GM18951 (cell line): ENCODE measurements around the gene PRUNE2.
"Not testable (repeated sequence)": the region's sequence is repeated elsewhere in the genome, so short reads cannot be mapped to it uniquely, and the experiment has no call there.

Experiments used
- POLR2A ChIP-seq: IDR thresholded peaks from 4 replicates; pipeline ENCODE4 v1.6.1; 2011; ENCODE audit warnings: mild to moderate bottlenecking; ENCODE audit not compliant: insufficient read length, insufficient read depth; ENCODE audit errors: extremely low read depth
- in situ Hi-C: fragments of 300-500 bp; cut with MboI; formaldehyde crosslinking; loops from one replicate; pipeline ENCODE4 v1.12.0; 2022; ENCODE audit warnings: low sequenced_read_pairs, mixed read lengths, inconsistent platforms; ENCODE audit not compliant: unreplicated experiment

PRUNE2 gene

GRCh38 chr9:76784881-76785280, 121.0 kb downstream of the PRUNE2 start:
- in situ Hi-C loops = no loop called here
- TF ChIP-seq POLR2A = no peak

GRCh38 chr9:76772686-76773445, 133.0 kb downstream of the PRUNE2 start:
- in situ Hi-C loops = no loop called here
- TF ChIP-seq POLR2A = no peak

GRCh38 chr9:76766126-76766525, 139.8 kb downstream of the PRUNE2 start:
- TF ChIP-seq POLR2A = no peak

GRCh38 chr9:76764138-76764537, 141.8 kb downstream of the PRUNE2 start, which contains the start of gene PCA3:
TSS of gene PCA3 (plus strand) at chr9:76764438.
- no peak for TF ChIP-seq POLR2A

More at GRCh38 chr9:76766126-76766525, 139.8 kb downstream of the PRUNE2 start:
- in situ Hi-C loops = no loop called here

GRCh38 chr9:76761448-76761847, 144.5 kb downstream of the PRUNE2 start:
- in situ Hi-C loops = no loop called here
- TF ChIP-seq POLR2A = no peak

More at GRCh38 chr9:76764138-76764537, 141.8 kb downstream of the PRUNE2 start, which contains the start of gene PCA3:
- in situ Hi-C loops = no loop called here

- in situ Hi-C loops = no loop called here
- TF ChIP-seq POLR2A = no peak
Observed at GRCh38 chr9:76759732-76760131, 146.2 kb downstream of the PRUNE2 start.

GRCh38 chr9:76758476-76758875, 147.4 kb downstream of the PRUNE2 start:
- in situ Hi-C loops = no loop called here
- no peak for TF ChIP-seq POLR2A

GRCh38 chr9:76756941-76757673, 148.8 kb downstream of the PRUNE2 start:
- in situ Hi-C loops = no loop called here
- TF ChIP-seq POLR2A = no peak

GRCh38 chr9:76756268-76756640, 149.7 kb downstream of the PRUNE2 start:
- TF ChIP-seq POLR2A = no peak
- in situ Hi-C loops = no loop called here

- in situ Hi-C loops = no loop called here
- TF ChIP-seq POLR2A = no peak
Observed at GRCh38 chr9:76751001-76751400, 154.9 kb downstream of the PRUNE2 start.

- in situ Hi-C loops = no loop called here
- TF ChIP-seq POLR2A = no peak
Observed at GRCh38 chr9:76744336-76744735, 161.6 kb downstream of the PRUNE2 start.

- TF ChIP-seq POLR2A = no peak
- in situ Hi-C loops = no loop called here
Observed at GRCh38 chr9:76743931-76744330, 162.0 kb downstream of the PRUNE2 start.

- in situ Hi-C loops = not testable (repeated sequence)
Observed at GRCh38 chr9:76742890-76743289, 163.0 kb downstream of the PRUNE2 start.

- no peak for TF ChIP-seq POLR2A
- in situ Hi-C loops = no loop called here
Observed at GRCh38 chr9:76741524-76741923, 164.4 kb downstream of the PRUNE2 start.

- in situ Hi-C loops = no loop called here
- no peak for TF ChIP-seq POLR2A
Observed at GRCh38 chr9:76738402-76738801, 167.5 kb downstream of the PRUNE2 start.
